DOHH2 (cell line): Measurements from ENCODE around the gene TMEM98.

Source experiments
- H3F3A ChIP-seq: fragments of 200-600 bp; sonication (generic), shearing (Covaris generic); 2 replicates; pipeline ENCODE4 v1.6.0; 2016; ENCODE audit warnings: antibody characterized with exemption, mild to moderate bottlenecking; ENCODE audit not compliant: control insufficient read depth, insufficient read depth
- H3K27ac ChIP-seq: fragments of 200-600 bp; sonication (generic); 2 replicates; pipeline ENCODE4 v1.5.1; 2014; ENCODE audit warnings: low read depth, mild to moderate bottlenecking, low read length, moderate library complexity
- H3K27me3 ChIP-seq: fragments of 200-600 bp; sonication (generic); 2 replicates; pipeline ENCODE4 v1.6.1; 2014; ENCODE audit warnings: mild to moderate bottlenecking, low read length, mixed read lengths; ENCODE audit not compliant: control insufficient read depth
- H3K36me3 ChIP-seq: fragments of 200-600 bp; sonication (generic); 2 replicates; pipeline ENCODE4 v1.6.1; 2014; ENCODE audit warnings: mild to moderate bottlenecking, low read length, moderate library complexity, mixed read lengths; ENCODE audit not compliant: control insufficient read depth
- H3K4me1 ChIP-seq: fragments of 200-600 bp; sonication (generic); 2 replicates; pipeline ENCODE4 v1.6.1; 2014; ENCODE audit warnings: mild to moderate bottlenecking, low read length, mixed read lengths; ENCODE audit not compliant: control insufficient read depth
- H3K4me2 ChIP-seq: fragments of 200-600 bp; sonication (generic); 2 replicates; pipeline ENCODE4 v1.6.0; 2014; ENCODE audit warnings: mild to moderate bottlenecking, low read length, moderate library complexity
- H3K4me3 ChIP-seq: fragments of 200-600 bp; sonication (generic); 2 replicates; pipeline ENCODE4 v1.5.1; 2014; ENCODE audit warnings: mild to moderate bottlenecking, low read length, mixed read lengths
- H3K79me2 ChIP-seq: fragments of 200-600 bp; sonication (generic); 2 replicates; pipeline ENCODE4 v1.6.1; 2014; ENCODE audit warnings: mild to moderate bottlenecking, low read length, mixed read lengths; ENCODE audit not compliant: control insufficient read depth
- H3K9me2 ChIP-seq: fragments of 200-600 bp; sonication (generic); replicated peaks from 2 replicates; pipeline ENCODE4 v1.6.1; 2014; ENCODE audit warnings: mild to moderate bottlenecking, low read length, mixed read lengths; ENCODE audit not compliant: control insufficient read depth
- H3K9me3 ChIP-seq: fragments of 200-600 bp; sonication (generic); 2 replicates; pipeline ENCODE4 v1.6.1; 2014; ENCODE audit warnings: antibody characterized with exemption, low read length, mixed read lengths; ENCODE audit not compliant: control insufficient read depth, insufficient read depth
- H4K20me1 ChIP-seq: fragments of 200-600 bp; sonication (generic); 2 replicates; pipeline ENCODE4 v1.6.0; 2014; ENCODE audit warnings: low read depth, mild to moderate bottlenecking, antibody characterized with exemption, low read length, moderate library complexity; ENCODE audit not compliant: control insufficient read depth, insufficient read depth
- EZH2phosphoT487 ChIP-seq: fragments of 200-600 bp; sonication (generic); IDR thresholded peaks from 2 replicates; pipeline ENCODE4 v1.6.1; 2017; ENCODE audit warnings: borderline replicate concordance, mild to moderate bottlenecking, antibody characterized with exemption, low read length, moderate library complexity, mixed read lengths
- TF ChIP-seq, protein P1 (sequence below): fragments of 200-600 bp; sonication (generic); IDR thresholded peaks from one replicate; pipeline ENCODE4 v1.5.1; 2014; ENCODE audit warnings: antibody characterized with exemption, mild to moderate bottlenecking, low read depth, low read length; ENCODE audit not compliant: poor library complexity, severe bottlenecking

Gene TMEM98

GRCh38 chr17:32927201-32927723 lies 691 bp upstream of the TMEM98 start:
- Histone ChIP-seq H3K9me3 (no peaks in the 10 kb centered on the region), H3F3A (no peaks in the 10 kb centered on the region), H3K27ac (no peak overlapping the region), H3K4me2 (no peak overlapping the region), H3K79me2 (no peaks in the 10 kb centered on the region), H3K4me1 (no peaks in the 10 kb centered on the region), H3K9me2 (no peaks in the 10 kb centered on the region), H3K27me3 (peaks cover 25% of the 10 kb centered on the region), H3K36me3 (no peaks in the 10 kb centered on the region), H4K20me1 (no peaks in the 10 kb centered on the region), H3K4me3 (no peak overlapping the region)
- no peak for TF ChIP-seq EZH2phosphoT487
- TF ChIP-seq, protein P1, sequence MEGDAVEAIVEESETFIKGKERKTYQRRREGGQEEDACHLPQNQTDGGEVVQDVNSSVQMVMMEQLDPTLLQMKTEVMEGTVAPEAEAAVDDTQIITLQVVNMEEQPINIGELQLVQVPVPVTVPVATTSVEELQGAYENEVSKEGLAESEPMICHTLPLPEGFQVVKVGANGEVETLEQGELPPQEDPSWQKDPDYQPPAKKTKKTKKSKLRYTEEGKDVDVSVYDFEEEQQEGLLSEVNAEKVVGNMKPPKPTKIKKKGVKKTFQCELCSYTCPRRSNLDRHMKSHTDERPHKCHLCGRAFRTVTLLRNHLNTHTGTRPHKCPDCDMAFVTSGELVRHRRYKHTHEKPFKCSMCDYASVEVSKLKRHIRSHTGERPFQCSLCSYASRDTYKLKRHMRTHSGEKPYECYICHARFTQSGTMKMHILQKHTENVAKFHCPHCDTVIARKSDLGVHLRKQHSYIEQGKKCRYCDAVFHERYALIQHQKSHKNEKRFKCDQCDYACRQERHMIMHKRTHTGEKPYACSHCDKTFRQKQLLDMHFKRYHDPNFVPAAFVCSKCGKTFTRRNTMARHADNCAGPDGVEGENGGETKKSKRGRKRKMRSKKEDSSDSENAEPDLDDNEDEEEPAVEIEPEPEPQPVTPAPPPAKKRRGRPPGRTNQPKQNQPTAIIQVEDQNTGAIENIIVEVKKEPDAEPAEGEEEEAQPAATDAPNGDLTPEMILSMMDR: no peak

GRCh38 chr17:32928586-32929535 lies 908 bp downstream of the TMEM98 start:
- Histone ChIP-seq H3K27ac (no peak overlapping the region), H4K20me1 (no peaks in the 10 kb centered on the region), H3K4me2 (no peak overlapping the region)

DNA sequence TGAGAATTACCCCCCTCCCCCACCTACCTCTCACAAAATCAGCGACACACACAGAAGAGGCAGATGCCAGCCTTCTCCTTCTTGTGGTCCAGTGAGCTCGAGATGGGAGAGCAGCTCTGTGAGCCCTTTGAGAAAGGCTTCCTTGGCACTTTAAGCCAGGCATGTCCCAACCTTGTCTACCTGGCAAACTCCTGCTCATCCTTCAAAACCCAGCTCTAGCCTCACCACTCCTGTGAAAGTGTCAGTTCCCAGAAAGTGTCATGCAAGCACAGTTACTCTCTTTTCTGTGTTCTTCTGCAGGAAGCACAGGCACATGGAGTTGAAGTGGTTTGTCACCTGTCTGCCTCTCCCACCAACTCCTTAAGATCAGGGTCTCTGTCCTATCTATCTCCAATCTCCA lies 1.6 kb downstream of the TMEM98 start:
- Histone ChIP-seq H3K36me3 (no peaks in the 10 kb centered on the region), H3F3A (no peaks in the 10 kb centered on the region), H3K9me2 (no peaks in the 10 kb centered on the region), H3K27ac (no peak overlapping the region), H3K4me3 (no peak overlapping the region), H4K20me1 (no peaks in the 10 kb centered on the region), H3K9me3 (no peaks in the 10 kb centered on the region), H3K4me2 (no peak overlapping the region), H3K27me3 (peaks cover 25% of the 10 kb centered on the region), H3K4me1 (no peaks in the 10 kb centered on the region), H3K79me2 (no peaks in the 10 kb centered on the region)
- no peak for TF ChIP-seq EZH2phosphoT487
- TF ChIP-seq, protein P1: no peak

More at GRCh38 chr17:32928586-32929535, 908 bp downstream of the TMEM98 start:
- Histone ChIP-seq H3K9me3 (no peaks in the 10 kb centered on the region), H3K4me1 (no peaks in the 10 kb centered on the region), H3K79me2 (no peaks in the 10 kb centered on the region), H3K36me3 (no peaks in the 10 kb centered on the region), H3F3A (no peaks in the 10 kb centered on the region), H3K4me3 (no peak overlapping the region), H3K9me2 (no peaks in the 10 kb centered on the region), H3K27me3 (peaks cover 25% of the 10 kb centered on the region)
- TF ChIP-seq EZH2phosphoT487: no peak
- TF ChIP-seq, protein P1: no peak
